HepG2 (cell line): ENCODE data around the gene CKAP2L. TPM values are rescaled to one million over a fixed set of nuclear protein-coding genes. Genes with fewer than 3 reads are reported as not detected.

Source experiments
- EEA1 ChIP-seq: sonication (generic); formaldehyde crosslinking; IDR thresholded peaks from 2 replicates; pipeline ENCODE4 v1.5.1; 2020; ENCODE audit warnings: mild to moderate bottlenecking, missing genetic modification reagents, borderline replicate concordance
- ELF1 ChIP-seq: sonication (generic); formaldehyde crosslinking; IDR thresholded peaks from 2 replicates; pipeline ENCODE4 v1.4.0; 2020; ENCODE audit warnings: missing genetic modification reagents
- HCFC1 ChIP-seq: fragments of 150-350 bp; IDR thresholded peaks from 2 replicates; pipeline ENCODE4 v1.6.1; 2014; ENCODE audit warnings: low read depth, low read length
- SRSF4 ChIP-seq: fragments of 200-400 bp; formaldehyde crosslinking; IDR thresholded peaks from one replicate; pipeline ENCODE4 v1.6.1; 2018; ENCODE audit warnings: mild to moderate bottlenecking, low read depth, low read length, moderate library complexity; ENCODE audit not compliant: poor library complexity, severe bottlenecking
- SYNCRIP ChIP-seq: fragments of 200-400 bp; formaldehyde crosslinking; IDR thresholded peaks from 2 replicates; pipeline ENCODE4 v1.6.1; 2018; ENCODE audit warnings: mild to moderate bottlenecking, low read depth, low read length; ENCODE audit not compliant: insufficient read depth
- XBP1 ChIP-seq: sonication (generic); formaldehyde crosslinking; IDR thresholded peaks from 2 replicates; pipeline ENCODE4 v1.5.0; 2020; ENCODE audit warnings: missing genetic modification reagents
- ZBTB42 ChIP-seq: sonication (generic); formaldehyde crosslinking; IDR thresholded peaks from 2 replicates; pipeline ENCODE4 v1.5.0; 2020; ENCODE audit warnings: mild to moderate bottlenecking, missing genetic modification reagents
- ZMAT3 ChIP-seq: sonication (generic); formaldehyde crosslinking; conservative IDR thresholded peaks from 2 replicates; pipeline ENCODE4 v1.7.0; 2021; ENCODE audit warnings: missing genetic modification reagents
- ZNF530 ChIP-seq: sonication (generic); formaldehyde crosslinking; IDR thresholded peaks from 2 replicates; pipeline ENCODE4 v1.5.0; 2020; ENCODE audit warnings: low read depth, mild to moderate bottlenecking, missing genetic modification reagents
- ZNF737 ChIP-seq: sonication (generic); formaldehyde crosslinking; IDR thresholded peaks from 2 replicates; pipeline ENCODE4 v1.5.0; 2020; ENCODE audit warnings: missing genetic modification reagents, mild to moderate bottlenecking, borderline replicate concordance
- ZNF788 ChIP-seq: sonication (generic); formaldehyde crosslinking; IDR thresholded peaks from 2 replicates; pipeline ENCODE4 v1.5.0; 2020; ENCODE audit warnings: mild to moderate bottlenecking, missing genetic modification reagents, borderline replicate concordance
- polyA plus RNA-seq, 8 experiments: library from polyadenylated mRNA; depleted of rRNA in 3 of 8; stranded (reverse) in 7 of 8; unstranded in 1 of 8; fragments of >200 nt; fragmentation: Illumina TruSeq in 4 of 8; extraction: Trizol in 4 of 8; gene quantifications; 2 replicates each; pipeline versions ENCODE4 v1.2.1 to v1.2.3, GENCODE V29; 2011 to 2016; ENCODE audit warnings: low read depth in 4 of 8, missing spikeins in 1 of 8, mixed read lengths in 1 of 8; ENCODE audit not compliant: insufficient read depth in 1 of 8
- total RNA-seq, 5 experiments: library from RNA; depleted of rRNA; stranded (reverse); fragments of >200 nt; fragmentation: Illumina TruSeq; extraction: Trizol; gene quantifications; 2 replicates each; pipeline ENCODE4 v1.2.3, GENCODE V29; 2016; ENCODE audit warnings: low read depth in 1 of 5
- TF ChIP-seq, protein P1 (sequence below): sonication (generic); formaldehyde crosslinking; conservative IDR thresholded peaks from 2 replicates; pipeline ENCODE4 v1.4.0; 2020; ENCODE audit warnings: missing genetic modification reagents
- TF ChIP-seq, protein P2 (sequence below): sonication (generic); formaldehyde crosslinking; IDR thresholded peaks from 2 replicates; pipeline ENCODE4 v1.4.0; 2020; ENCODE audit warnings: missing genetic modification reagents, borderline replicate concordance
- TF ChIP-seq, protein P3 (sequence below): sonication (generic); formaldehyde crosslinking; IDR thresholded peaks from 2 replicates; pipeline ENCODE4 v1.4.0; 2020; ENCODE audit warnings: mild to moderate bottlenecking, low read depth, missing genetic modification reagents
- TF ChIP-seq, protein P4 (sequence below): sonication (generic); formaldehyde crosslinking; IDR thresholded peaks from 2 replicates; pipeline ENCODE4 v1.4.0; 2020; ENCODE audit warnings: missing genetic modification reagents
- TF ChIP-seq, protein P5 (sequence below): sonication (generic); formaldehyde crosslinking; IDR thresholded peaks from 2 replicates; pipeline ENCODE4 v1.8.0; 2022; ENCODE audit warnings: mild to moderate bottlenecking, missing genetic modification reagents, moderate library complexity
- TF ChIP-seq, protein P6 (sequence below): sonication (generic); formaldehyde crosslinking; IDR thresholded peaks from 2 replicates; pipeline ENCODE4 v1.8.0; 2022; ENCODE audit warnings: missing genetic modification reagents, mild to moderate bottlenecking, inconsistent platforms, borderline replicate concordance

The CKAP2L gene
- total and polyA plus RNA-seq, 2 of the 13 experiments (the other 11 are each of a cell fraction or from before 2014, with no cell fraction given) = 7.1 to 9.5 TPM

DNA sequence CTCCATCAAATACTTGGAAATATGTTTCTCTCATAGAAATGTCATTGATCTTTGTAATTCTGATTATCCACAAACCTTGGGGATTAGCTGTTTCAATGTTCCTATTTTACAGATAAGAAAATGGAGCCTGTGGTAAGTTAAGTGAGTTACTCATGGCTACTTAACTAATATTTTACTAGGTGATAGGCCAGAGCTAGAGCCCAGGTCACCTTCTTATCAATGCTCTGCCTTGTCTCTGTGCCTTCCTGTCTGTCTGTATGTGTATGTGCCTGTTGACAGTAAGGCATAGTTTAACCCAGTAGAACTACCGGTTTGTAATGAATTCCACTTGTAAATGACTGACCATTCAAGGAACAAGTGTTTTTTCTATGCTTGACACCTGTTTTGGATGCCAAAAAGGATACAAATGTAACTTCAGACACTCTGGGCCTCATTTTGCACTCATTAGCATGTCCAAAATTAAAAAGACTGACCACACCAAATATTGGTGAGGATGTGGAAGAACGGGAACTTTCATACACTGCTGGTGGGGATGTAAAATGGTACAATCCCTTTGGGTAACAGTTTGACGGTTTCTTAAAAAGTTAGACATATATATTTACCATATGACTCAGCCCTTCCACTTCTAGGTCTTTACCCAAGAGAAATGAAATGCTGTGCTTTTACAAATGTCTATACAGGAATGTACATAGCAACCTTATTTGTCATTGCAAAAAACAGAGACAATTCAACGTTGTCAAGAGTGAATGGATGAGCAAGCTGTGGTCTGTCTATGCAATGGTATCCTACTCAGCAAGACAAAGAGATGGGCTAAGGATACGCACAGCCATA, 39.5 kb upstream of the CKAP2L start (continued):
- TF ChIP-seq, protein P1, sequence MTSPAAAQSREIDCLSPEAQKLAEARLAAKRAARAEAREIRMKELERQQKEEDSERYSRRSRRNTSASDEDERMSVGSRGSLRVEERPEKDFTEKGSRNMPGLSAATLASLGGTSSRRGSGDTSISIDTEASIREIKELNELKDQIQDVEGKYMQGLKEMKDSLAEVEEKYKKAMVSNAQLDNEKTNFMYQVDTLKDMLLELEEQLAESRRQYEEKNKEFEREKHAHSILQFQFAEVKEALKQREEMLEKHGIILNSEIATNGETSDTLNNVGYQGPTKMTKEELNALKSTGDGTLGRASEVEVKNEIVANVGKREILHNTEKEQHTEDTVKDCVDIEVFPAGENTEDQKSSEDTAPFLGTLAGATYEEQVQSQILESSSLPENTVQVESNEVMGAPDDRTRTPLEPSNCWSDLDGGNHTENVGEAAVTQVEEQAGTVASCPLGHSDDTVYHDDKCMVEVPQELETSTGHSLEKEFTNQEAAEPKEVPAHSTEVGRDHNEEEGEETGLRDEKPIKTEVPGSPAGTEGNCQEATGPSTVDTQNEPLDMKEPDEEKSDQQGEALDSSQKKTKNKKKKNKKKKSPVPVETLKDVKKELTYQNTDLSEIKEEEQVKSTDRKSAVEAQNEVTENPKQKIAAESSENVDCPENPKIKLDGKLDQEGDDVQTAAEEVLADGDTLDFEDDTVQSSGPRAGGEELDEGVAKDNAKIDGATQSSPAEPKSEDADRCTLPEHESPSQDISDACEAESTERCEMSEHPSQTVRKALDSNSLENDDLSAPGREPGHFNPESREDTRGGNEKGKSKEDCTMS (CRISPR knock-in tag) = no peak
- TF ChIP-seq, protein P2, sequence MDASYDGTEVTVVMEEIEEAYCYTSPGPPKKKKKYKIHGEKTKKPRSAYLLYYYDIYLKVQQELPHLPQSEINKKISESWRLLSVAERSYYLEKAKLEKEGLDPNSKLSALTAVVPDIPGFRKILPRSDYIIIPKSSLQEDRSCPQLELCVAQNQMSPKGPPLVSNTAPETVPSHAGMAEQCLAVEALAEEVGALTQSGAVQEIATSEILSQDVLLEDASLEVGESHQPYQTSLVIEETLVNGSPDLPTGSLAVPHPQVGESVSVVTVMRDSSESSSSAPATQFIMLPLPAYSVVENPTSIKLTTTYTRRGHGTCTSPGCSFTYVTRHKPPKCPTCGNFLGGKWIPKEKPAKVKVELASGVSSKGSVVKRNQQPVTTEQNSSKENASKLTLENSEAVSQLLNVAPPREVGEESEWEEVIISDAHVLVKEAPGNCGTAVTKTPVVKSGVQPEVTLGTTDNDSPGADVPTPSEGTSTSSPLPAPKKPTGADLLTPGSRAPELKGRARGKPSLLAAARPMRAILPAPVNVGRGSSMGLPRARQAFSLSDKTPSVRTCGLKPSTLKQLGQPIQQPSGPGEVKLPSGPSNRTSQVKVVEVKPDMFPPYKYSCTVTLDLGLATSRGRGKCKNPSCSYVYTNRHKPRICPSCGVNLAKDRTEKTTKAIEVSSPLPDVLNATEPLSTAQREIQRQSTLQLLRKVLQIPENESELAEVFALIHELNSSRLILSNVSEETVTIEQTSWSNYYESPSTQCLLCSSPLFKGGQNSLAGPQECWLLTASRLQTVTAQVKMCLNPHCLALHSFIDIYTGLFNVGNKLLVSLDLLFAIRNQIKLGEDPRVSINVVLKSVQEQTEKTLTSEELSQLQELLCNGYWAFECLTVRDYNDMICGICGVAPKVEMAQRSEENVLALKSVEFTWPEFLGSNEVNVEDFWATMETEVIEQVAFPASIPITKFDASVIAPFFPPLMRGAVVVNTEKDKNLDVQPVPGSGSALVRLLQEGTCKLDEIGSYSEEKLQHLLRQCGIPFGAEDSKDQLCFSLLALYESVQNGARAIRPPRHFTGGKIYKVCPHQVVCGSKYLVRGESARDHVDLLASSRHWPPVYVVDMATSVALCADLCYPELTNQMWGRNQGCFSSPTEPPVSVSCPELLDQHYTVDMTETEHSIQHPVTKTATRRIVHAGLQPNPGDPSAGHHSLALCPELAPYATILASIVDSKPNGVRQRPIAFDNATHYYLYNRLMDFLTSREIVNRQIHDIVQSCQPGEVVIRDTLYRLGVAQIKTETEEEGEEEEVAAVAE (CRISPR knock-in tag) = no peak; the same call in 1 of the 2 replicates
- TF ChIP-seq XBP1 (CRISPR knock-in tag) = no peak
- peak; percentile 36; the same call in 1 of the 2 replicates for TF ChIP-seq ELF1 (CRISPR knock-in tag)
- no peak for TF ChIP-seq ZNF788 (CRISPR knock-in tag)
- TF ChIP-seq ZNF530 (CRISPR knock-in tag) = no peak
- TF ChIP-seq SYNCRIP = no peak
- no peak for TF ChIP-seq ZMAT3 (CRISPR knock-in tag)
- TF ChIP-seq, protein P3, sequence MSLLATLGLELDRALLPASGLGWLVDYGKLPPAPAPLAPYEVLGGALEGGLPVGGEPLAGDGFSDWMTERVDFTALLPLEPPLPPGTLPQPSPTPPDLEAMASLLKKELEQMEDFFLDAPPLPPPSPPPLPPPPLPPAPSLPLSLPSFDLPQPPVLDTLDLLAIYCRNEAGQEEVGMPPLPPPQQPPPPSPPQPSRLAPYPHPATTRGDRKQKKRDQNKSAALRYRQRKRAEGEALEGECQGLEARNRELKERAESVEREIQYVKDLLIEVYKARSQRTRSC = no peak
- TF ChIP-seq, protein P4, sequence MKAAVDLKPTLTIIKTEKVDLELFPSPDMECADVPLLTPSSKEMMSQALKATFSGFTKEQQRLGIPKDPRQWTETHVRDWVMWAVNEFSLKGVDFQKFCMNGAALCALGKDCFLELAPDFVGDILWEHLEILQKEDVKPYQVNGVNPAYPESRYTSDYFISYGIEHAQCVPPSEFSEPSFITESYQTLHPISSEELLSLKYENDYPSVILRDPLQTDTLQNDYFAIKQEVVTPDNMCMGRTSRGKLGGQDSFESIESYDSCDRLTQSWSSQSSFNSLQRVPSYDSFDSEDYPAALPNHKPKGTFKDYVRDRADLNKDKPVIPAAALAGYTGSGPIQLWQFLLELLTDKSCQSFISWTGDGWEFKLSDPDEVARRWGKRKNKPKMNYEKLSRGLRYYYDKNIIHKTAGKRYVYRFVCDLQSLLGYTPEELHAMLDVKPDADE (CRISPR knock-in tag) = no peak
- no peak for TF ChIP-seq ZNF737
- TF ChIP-seq HCFC1 = no peak
- TF ChIP-seq, protein P5, sequence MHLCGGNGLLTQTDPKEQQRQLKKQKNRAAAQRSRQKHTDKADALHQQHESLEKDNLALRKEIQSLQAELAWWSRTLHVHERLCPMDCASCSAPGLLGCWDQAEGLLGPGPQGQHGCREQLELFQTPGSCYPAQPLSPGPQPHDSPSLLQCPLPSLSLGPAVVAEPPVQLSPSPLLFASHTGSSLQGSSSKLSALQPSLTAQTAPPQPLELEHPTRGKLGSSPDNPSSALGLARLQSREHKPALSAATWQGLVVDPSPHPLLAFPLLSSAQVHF (CRISPR knock-in tag) = no peak
- no peak for TF ChIP-seq EEA1
- TF ChIP-seq SRSF4 = no peak
- TF ChIP-seq, protein P6, sequence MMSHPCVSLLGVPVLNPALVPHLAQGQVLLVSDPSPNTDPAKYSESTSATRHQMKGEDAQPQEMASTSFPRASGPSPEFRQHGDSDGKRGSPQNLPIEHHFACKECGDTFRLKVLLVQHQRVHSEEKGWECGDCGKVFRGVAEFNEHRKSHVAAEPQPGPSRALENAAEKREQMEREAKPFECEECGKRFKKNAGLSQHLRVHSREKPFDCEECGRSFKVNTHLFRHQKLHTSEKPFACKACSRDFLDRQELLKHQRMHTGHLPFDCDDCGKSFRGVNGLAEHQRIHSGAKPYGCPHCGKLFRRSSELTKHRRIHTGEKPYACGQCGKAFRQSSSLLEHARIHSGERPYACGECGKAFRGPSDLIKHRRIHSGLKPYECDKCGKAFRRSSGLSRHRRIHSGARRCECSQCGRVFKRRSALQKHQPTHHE (CRISPR knock-in tag) = no peak; the same call in 1 of the 2 replicates
- TF ChIP-seq ZBTB42 (CRISPR knock-in tag) = 0 out of 2 replicates have a peak, but pooled peaks have one; percentile 58
